Sigmoid colon (tissue), 7 donors: ENCODE data around the gene ZNF581. TPM values are rescaled to one million over a fixed set of nuclear protein-coding genes. Genes with fewer than 3 reads are reported as not detected.

ENCODE experiments used
- DNase-seq: peaks from one replicate; pipeline ENCODE4 v3.0.0-alpha.2; 2019
- H3K27ac ChIP-seq, 4 donors: fragments of 200-600 bp; sonication (generic); one replicate each; pipeline ENCODE4 v1.5.1; 2016 to 2019; ENCODE audit warnings: mild to moderate bottlenecking in 1 of 4
- H3K27me3 ChIP-seq, 3 donors: fragments of 200-600 bp; sonication (generic); one replicate each; pipeline ENCODE4 v1.5.1; 2019; ENCODE audit warnings: mild to moderate bottlenecking in 1 of 3
- H3K36me3 ChIP-seq, 4 donors: fragments of 200-600 bp; sonication (generic); one replicate each; pipeline ENCODE4 v1.5.1; 2016 to 2019
- H3K4me1 ChIP-seq, 4 donors: fragments of 200-600 bp; sonication (generic); one replicate each; pipeline ENCODE4 v1.5.1; 2017 to 2019
- H3K4me3 ChIP-seq, 4 donors: fragments of 200-600 bp; sonication (generic); one replicate each; pipeline ENCODE4 v1.5.1; 2017 to 2019; ENCODE audit warnings: mild to moderate bottlenecking in 2 of 4, moderate library complexity in 1 of 4
- H3K9me3 ChIP-seq, 4 donors: fragments of 200-600 bp in 3 of 4; sonication (generic) in 3 of 4; one replicate each; pipeline versions ENCODE4 v1.5.1 to v1.6.1; 2013 to 2019
- CTCF ChIP-seq, 4 experiments: fragments of 450-650 bp in 3 of 4; fragments of 200-600 bp in 1 of 4; IDR thresholded peaks; one replicate each; pipeline ENCODE4 v1.5.1; 2016 to 2019; ENCODE audit warnings: antibody characterized with exemption in 4 of 4, mild to moderate bottlenecking in 3 of 4, moderate library complexity in 2 of 4
- EP300 ChIP-seq, 4 donors: sonication (generic); formaldehyde crosslinking; IDR thresholded peaks; one replicate each; pipeline ENCODE4 v1.6.1; 2017; ENCODE audit warnings: antibody characterized with exemption in 4 of 4
- POLR2A ChIP-seq, 2 donors: fragments of 450-650 bp; IDR thresholded peaks; one replicate each; pipeline ENCODE4 v1.6.1; 2016; ENCODE audit warnings: antibody characterized with exemption in 2 of 2, mild to moderate bottlenecking in 2 of 2, moderate library complexity in 2 of 2
- POLR2AphosphoS5 ChIP-seq, 4 donors: sonication (generic); formaldehyde crosslinking; IDR thresholded peaks; one replicate each; pipeline ENCODE4 v1.6.1; 2017; ENCODE audit warnings: antibody characterized with exemption in 4 of 4
- WGBS, 2 donors: extraction: QIAGEN DNeasy Blood & Tissue Kit; methylation state at CpG; one replicate each; pipeline ENCODE4 v1.1.7; 2013; 5-methylcytosine and 5-hydroxymethylcytosine counted together
- intact Hi-C: fragments of 100-400 bp; cut with DNase I; formaldehyde crosslinking; loops from one replicate; pipeline ENCODE4 v1.15.1; 2023
- polyA plus RNA-seq, 3 donors: library from polyadenylated mRNA; stranded (reverse); fragments of 200-250 nt; gene quantifications; one replicate each; pipeline ENCODE4 v1.2.3, GENCODE V29; 2013
- total RNA-seq, 4 donors: library from RNA; depleted of rRNA; stranded (reverse); fragments of >200 nt; gene quantifications; one replicate each; pipeline ENCODE4 v1.1.0, GENCODE V29; 2016
- donor health status: healthy with polysubstance abuse.
- donor health status: Bipolar disorder and iron deficiency.
- donor health status: healthy.

The ZNF581 gene
- total and polyA plus RNA-seq, 7 donors = 17.1 to 43.2 (median 23.4) TPM

GRCh38 chr19:55618426-55618825, 25.0 kb upstream of the ZNF581 start:
- TF ChIP-seq POLR2A (IDR thresholded peaks at IDR 0.05) (no peak), EP300 (IDR thresholded peaks at IDR 0.05) (no peak), POLR2AphosphoS5 (IDR thresholded peaks at IDR 0.05) (no peak), CTCF (IDR thresholded peaks at IDR 0.05) (no peak)
- no peak overlapping the region for H3K4me3 ChIP-seq
- H3K9me3 ChIP-seq = no peaks in the 10 kb centered on the region
- H3K27ac ChIP-seq = peak overlapping the region in 1 of 4 donors; percentile 51
- H3K27me3 ChIP-seq = no peaks in the 10 kb centered on the region
- no peak for DNase-seq
- WGBS, 2 donors = 83 to 91% methylated on average over 7 of the region's 7 CpGs
- peaks cover 17 to 61% (median 37%) of the 10 kb centered on the region in 4 donors for H3K36me3 ChIP-seq
- H3K4me1 ChIP-seq = peaks cover 0 to 2% (median 2%) of the 10 kb centered on the region in 4 donors
- intact Hi-C loops = no loop called here

DNA sequence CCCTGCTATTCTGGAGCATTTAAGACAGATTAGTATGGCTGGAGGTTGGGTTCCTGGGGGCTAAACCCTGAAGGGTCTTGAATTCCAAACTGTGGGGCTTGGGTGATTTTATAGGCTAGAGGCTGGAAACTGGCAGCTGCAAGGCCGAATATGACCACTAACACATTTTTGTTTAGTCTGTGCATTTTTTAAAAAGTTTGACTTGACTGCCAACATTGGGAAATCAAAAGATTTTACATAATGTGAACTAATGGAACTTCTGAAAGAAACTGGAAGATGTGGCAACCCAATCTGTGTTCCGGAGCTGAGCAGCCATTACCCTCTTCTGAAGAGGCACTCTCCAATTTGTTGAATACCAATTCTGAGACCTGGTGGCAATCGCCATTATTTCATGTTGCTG, 24.2 kb upstream of the ZNF581 start:
- TF ChIP-seq CTCF (IDR thresholded peaks at IDR 0.05) (no peak), EP300 (IDR thresholded peaks at IDR 0.05) (no peak), POLR2A (IDR thresholded peaks at IDR 0.05) (no peak), POLR2AphosphoS5 (IDR thresholded peaks at IDR 0.05) (no peak)
- no peaks in the 10 kb centered on the region for H3K9me3 ChIP-seq
- no peak for DNase-seq
- no peaks in the 10 kb centered on the region for H3K27me3 ChIP-seq
- H3K4me3 ChIP-seq = no peak overlapping the region
- intact Hi-C loops = no loop called here
- H3K4me1 ChIP-seq = peaks cover 0 to 8% (median 7%) of the 10 kb centered on the region in 4 donors
- H3K27ac ChIP-seq = peak overlapping the region in 1 of 4 donors; percentile 51
- peaks cover 17 to 53% (median 35%) of the 10 kb centered on the region in 4 donors for H3K36me3 ChIP-seq
- 78 to 84% methylated on average over 3 of the region's 3 CpGs for WGBS, 2 donors

- H3K36me3 ChIP-seq = peaks cover 11 to 41% (median 24%) of the 10 kb centered on the region in 4 donors
- H3K27me3 ChIP-seq = no peaks in the 10 kb centered on the region
- no peaks in the 10 kb centered on the region for H3K9me3 ChIP-seq
- no peak overlapping the region for H3K27ac ChIP-seq
- DNase-seq = no peak
- 83 to 93% methylated on average over 12 of the region's 12 CpGs for WGBS, 2 donors
- H3K4me3 ChIP-seq = no peak overlapping the region
- H3K4me1 ChIP-seq = peaks cover 0 to 14% (median 13%) of the 10 kb centered on the region in 4 donors
- no peak for TF ChIP-seq CTCF (IDR thresholded peaks at IDR 0.05)
- TF ChIP-seq POLR2AphosphoS5 (IDR thresholded peaks at IDR 0.05) = no peak
- TF ChIP-seq EP300 (IDR thresholded peaks at IDR 0.05) = no peak
- TF ChIP-seq POLR2A (IDR thresholded peaks at IDR 0.05) = no peak
- intact Hi-C loops = no loop called here
Measured at GRCh38 chr19:55620410-55621204, 22.8 kb upstream of the ZNF581 start.

DNA sequence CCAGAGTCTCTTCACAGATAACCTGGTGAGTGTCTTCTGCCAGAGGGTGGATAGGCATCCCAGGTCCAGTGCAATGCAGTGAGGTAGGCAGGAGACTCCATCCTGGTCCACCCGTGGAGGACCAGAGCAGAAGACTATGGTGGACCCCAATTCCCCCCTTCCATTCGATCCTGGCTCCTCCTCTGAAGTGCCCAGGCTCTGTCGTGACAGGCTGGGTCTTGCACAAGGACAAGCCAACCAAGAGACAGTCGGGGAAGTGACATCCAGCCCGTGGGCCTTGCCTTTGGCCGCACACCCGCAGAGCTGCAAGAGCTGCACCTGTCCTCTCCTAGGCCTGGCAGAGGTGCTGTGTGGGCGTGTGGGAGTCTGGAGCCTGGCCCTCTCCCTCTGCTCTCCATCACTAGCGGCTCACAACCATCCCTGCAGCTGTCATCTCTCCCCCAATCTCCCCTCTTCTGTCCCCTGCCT, 22.2 kb upstream of the ZNF581 start:
- TF ChIP-seq POLR2A (IDR thresholded peaks at IDR 0.05) (no peak), CTCF (IDR thresholded peaks at IDR 0.05) (no peak), EP300 (IDR thresholded peaks at IDR 0.05) (no peak), POLR2AphosphoS5 (IDR thresholded peaks at IDR 0.05) (no peak)
- Histone ChIP-seq H3K27me3 (no peaks in the 10 kb centered on the region), H3K4me3 (no peak overlapping the region), H3K36me3 (peaks cover 7 to 34% (median 18%) of the 10 kb centered on the region in 4 donors), H3K27ac (no peak overlapping the region), H3K9me3 (no peaks in the 10 kb centered on the region), H3K4me1 (peaks cover 0 to 14% (median 13%) of the 10 kb centered on the region in 4 donors)
- no peak for DNase-seq
- intact Hi-C loops = no loop called here
- WGBS, 2 donors = 82 to 86% methylated on average over 9 of the region's 9 CpGs
